IPS DF 6.9 (cell line): ENCODE results near the gene GNPAT.
"Not testable (repeated sequence)": the region's sequence is repeated elsewhere in the genome, so short reads cannot be mapped to it uniquely, and the experiment has no call there.

Experiments used
- DNase-seq: peaks from one replicate; pipeline ENCODE4 v3.0.0-alpha.2; 2013; ENCODE audit warnings: low read depth, low spot score
- H3K27ac ChIP-seq: one replicate; pipeline ENCODE4 v1.5.1; 2013; ENCODE audit warnings: low read length, control low read depth
- H3K27me3 ChIP-seq: 2 replicates; pipeline ENCODE4 v1.6.1; 2013; ENCODE audit warnings: mild to moderate bottlenecking, low read length; ENCODE audit not compliant: control insufficient read depth, insufficient read depth
- H3K36me3 ChIP-seq: 2 replicates; pipeline ENCODE4 v1.6.1; 2013; ENCODE audit warnings: low read length; ENCODE audit not compliant: control insufficient read depth, insufficient read depth
- H3K4me1 ChIP-seq: 2 replicates; pipeline ENCODE4 v1.6.1; 2013; ENCODE audit warnings: low read length; ENCODE audit not compliant: control insufficient read depth, insufficient read depth
- H3K4me3 ChIP-seq: 2 replicates; pipeline ENCODE4 v1.5.1; 2013; ENCODE audit warnings: mild to moderate bottlenecking, low read length
- H3K9me3 ChIP-seq: 2 replicates; pipeline ENCODE4 v1.6.1; 2013; ENCODE audit warnings: low read length, inconsistent platforms; ENCODE audit not compliant: control insufficient read depth, insufficient read depth
- WGBS: extraction: QIAGEN DNeasy Blood & Tissue Kit; methylation state at CpG from one replicate; pipeline ENCODE4 v1.1.7; 2013; ENCODE audit warnings: mixed read lengths, missing lambda C conversion rate; ENCODE audit not compliant: insufficient read length, insufficient coverage; 5-methylcytosine and 5-hydroxymethylcytosine counted together

GNPAT gene

DNA sequence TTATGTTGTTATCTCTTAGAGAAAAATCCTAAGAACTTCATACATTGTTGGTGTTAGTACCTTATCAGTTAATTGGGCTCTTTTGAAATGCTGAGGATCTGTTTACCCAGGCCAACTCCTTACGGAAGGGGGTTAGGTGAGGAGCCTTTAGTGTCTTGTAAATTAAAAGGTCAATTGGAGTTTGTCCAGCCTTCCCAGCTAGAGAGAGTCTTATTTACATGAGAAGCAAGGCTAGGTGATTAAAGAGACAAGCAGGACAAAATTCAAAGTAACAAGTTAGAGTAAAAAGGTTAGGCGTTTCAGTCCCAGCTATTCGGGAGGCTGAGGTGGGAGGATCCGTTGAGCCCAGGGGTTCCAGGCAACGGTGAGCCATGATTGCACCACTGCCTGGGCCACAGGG is 28.7 kb upstream of the GNPAT start:
- peaks cover 31% of the 10 kb centered on the region for H3K27me3 ChIP-seq
- H3K4me1 ChIP-seq = not testable (repeated sequence)

DNA sequence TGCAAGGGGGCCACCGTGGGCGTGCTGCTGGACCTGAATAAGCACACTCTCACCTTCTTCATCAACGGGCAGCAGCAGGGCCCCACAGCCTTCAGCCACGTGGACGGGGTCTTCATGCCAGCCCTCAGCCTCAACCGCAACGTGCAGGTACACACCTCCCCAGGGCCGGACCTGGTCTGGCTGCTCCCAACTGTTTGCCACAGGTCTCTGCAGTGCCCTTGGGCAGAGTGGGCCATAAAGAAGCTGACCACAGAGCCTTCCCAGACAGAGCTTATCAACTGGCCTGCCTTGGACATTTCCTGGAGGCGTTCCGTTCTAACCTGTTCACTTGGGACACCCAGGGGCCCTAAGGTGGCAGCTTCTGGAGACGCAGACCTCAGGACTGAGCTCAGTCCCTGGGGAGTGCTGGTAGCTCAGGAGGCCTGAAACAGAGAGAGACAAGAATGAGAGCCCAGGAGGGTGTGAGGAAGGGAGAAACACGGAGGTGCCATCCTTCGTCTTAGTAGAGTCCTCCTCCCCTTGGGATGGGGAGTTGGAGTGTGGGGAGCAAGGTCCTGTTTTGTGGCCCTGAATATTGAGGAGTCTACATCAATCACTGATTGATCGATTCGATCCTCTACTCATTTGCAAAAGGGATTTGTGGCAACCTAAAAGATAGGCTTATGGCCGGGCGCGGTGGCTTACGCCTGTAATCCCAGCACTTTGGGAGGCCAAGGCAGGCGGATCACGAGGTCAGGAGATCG is 27.0 kb upstream of the GNPAT start:
- peaks cover 31% of the 10 kb centered on the region for H3K27me3 ChIP-seq
- no peak overlapping the region for H3K4me3 ChIP-seq
- DNase-seq = no peak
- H3K9me3 ChIP-seq = no peaks in the 10 kb centered on the region
- H3K27ac ChIP-seq = no peak overlapping the region
- no peaks in the 10 kb centered on the region for H3K36me3 ChIP-seq
- peaks cover 2% of the 10 kb centered on the region; the same call in 1 of the 2 replicates for H3K4me1 ChIP-seq
- no CpG with 5 or more reads among the region's 22 CpGs for WGBS

More for the DNA sequence above, 28.7 kb upstream of the GNPAT start:
- no CpG with 5 or more reads among the region's 5 CpGs for WGBS
- H3K4me3 ChIP-seq, H3K27ac ChIP-seq, DNase-seq, H3K9me3 ChIP-seq, H3K36me3 ChIP-seq: not testable (repeated sequence)

DNA sequence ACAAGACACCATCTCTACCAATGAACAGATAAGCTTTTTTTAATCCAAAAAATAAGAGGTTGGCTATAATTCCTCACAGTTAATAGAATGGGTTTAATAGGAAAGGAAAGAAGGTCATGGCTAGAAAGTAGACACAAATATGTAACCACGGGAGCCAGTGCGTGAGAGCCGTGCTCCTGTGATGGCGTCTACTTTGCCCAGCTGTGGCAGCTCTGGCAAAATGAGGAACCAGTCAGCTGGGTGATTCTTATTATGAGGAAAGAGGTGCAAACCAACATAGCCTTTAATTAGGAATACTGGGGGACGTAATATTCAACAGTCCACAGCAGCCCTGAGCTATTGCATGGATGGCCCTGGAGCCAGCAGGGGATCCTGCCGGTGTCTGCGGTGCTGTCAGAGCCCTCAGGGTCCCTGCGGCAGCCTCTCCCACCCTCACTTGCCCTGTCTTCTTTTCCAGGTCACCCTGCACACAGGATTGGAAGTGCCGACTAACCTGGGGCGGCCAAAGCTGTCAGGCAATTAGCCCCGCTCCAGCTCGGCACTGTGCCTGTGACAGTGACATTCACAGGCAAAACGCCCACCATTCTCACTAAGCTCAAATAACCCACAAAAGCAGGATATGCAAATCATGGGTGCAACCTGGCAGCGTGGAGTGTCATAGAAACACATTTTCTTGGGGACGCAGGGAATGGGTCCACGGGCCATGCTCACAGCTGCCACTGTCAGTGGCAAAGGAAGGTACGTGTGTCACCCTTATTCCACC is 25.9 kb upstream of the GNPAT start:
- Histone ChIP-seq H3K36me3 (no peaks in the 10 kb centered on the region), H3K27ac (no peak overlapping the region), H3K9me3 (no peaks in the 10 kb centered on the region), H3K27me3 (peaks cover 31% of the 10 kb centered on the region), H3K4me3 (no peak overlapping the region), H3K4me1 (peaks cover 2% of the 10 kb centered on the region; the same call in 1 of the 2 replicates)
- DNase-seq = no peak
- no CpG with 5 or more reads among the region's 17 CpGs for WGBS

DNA sequence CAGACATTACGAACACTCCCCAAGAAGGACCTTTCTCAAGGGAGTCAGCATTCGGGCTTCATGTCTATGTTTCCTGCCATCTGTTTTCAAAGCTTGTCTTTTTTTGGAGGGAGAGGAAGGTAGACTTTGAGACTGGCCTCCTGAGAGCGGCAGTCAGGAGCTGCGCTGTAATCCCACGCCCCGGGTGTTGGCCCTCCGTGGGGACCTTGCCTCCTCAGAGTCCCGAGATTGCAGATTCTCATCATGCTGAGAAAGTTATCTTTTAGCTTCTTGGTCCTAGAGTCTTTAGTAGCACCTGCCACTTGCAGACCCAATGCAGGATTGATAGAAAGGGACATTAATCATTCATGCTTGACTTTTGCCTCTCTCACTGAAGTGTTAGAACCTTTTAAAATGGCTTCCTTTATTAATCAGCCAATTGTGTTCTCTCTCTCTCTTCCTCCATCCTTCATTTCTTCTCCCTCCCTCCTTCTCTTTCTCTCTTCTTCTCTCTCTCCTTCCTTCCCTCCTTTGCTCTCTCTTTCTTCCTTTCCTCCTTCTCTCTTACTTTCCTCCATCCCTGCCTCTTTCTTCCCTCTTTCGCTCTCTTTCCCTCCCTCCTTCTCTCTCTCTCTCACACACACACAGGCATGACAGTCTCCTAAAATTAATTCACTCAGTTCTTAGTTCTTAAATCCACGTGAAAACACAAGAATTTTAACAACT is 25.2 kb upstream of the GNPAT start:
- DNase-seq = no peak
- peaks cover 31% of the 10 kb centered on the region for H3K27me3 ChIP-seq
- WGBS = 27% methylated on average over 1 of the region's 10 CpGs
- H3K36me3 ChIP-seq = no peaks in the 10 kb centered on the region
- H3K4me1 ChIP-seq = peaks cover 2% of the 10 kb centered on the region; the same call in 1 of the 2 replicates
- no peak overlapping the region for H3K27ac ChIP-seq
- no peaks in the 10 kb centered on the region for H3K9me3 ChIP-seq
- H3K4me3 ChIP-seq = no peak overlapping the region

DNA sequence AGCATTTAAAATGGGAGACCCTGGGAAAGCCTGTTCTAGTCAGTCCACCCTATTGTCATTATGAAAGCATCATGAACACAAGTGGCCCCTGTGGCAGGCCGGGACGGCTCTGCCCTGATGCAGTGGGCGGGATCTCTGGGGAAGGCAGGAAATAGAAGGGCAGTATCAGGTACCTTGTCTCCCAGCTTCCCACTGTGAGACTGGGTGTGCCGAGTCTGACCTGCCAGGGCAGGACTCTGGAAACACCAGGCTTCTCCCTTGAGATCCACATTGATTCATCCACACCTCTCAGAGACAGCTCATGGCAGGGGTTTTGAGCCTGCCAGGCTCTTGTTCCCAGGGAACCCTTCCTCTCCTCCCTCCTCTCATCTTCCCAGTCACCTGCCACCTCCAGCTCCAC is 24.5 kb upstream of the GNPAT start:
- H3K4me3 ChIP-seq = no peak overlapping the region
- no peaks in the 10 kb centered on the region for H3K36me3 ChIP-seq
- DNase-seq = no peak
- H3K4me1 ChIP-seq = no peaks in the 10 kb centered on the region
- WGBS = no CpG with 5 or more reads among the region's 4 CpGs
- peaks cover 31% of the 10 kb centered on the region for H3K27me3 ChIP-seq
- H3K27ac ChIP-seq = no peak overlapping the region
- no peaks in the 10 kb centered on the region for H3K9me3 ChIP-seq

DNA sequence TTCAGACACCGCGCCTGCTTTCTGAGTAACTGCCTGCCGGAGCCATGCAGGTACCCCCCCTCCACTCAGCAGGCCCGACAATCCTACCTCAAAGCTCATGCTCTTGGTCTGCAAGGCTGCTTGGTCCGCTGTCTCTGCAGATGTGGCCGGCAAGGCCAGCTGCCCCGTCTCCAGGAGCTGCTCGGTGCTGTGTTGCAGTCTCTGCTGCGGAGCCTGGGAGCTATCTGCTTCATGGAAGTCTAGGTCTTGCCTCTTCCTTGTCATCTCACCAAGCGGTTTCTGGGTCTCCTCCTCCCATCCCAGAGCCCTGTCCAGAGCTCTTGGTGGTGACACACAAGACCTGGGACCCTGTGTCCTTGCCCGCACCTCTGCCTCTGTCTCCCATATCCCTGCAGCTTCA is 24.0 kb upstream of the GNPAT start:
- no peaks in the 10 kb centered on the region for H3K4me1 ChIP-seq
- DNase-seq = no peak
- no peaks in the 10 kb centered on the region for H3K9me3 ChIP-seq
- H3K27ac ChIP-seq = no peak overlapping the region
- no CpG with 5 or more reads among the region's 11 CpGs for WGBS
- H3K36me3 ChIP-seq = no peaks in the 10 kb centered on the region
- no peak overlapping the region for H3K4me3 ChIP-seq
- H3K27me3 ChIP-seq = peaks cover 31% of the 10 kb centered on the region

DNA sequence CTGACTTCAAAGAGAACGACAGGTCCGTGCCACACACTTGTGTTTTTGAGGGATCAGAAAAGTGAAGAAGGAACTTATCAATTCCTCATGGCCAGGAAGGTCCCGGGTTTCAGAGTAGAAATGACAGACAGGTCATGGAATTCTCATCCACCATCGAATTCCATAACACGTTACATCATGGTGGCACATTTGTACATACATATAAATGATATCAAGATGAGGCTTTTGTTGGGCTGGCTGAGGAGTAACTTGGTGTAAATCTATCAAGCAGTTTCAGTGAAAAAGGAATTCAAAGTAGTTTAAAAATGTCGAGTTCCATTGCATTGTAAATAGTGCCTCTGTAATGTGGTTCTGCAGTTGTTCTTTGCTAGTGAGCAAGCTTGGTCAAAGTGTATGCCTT is 22.9 kb upstream of the GNPAT start:
- DNase-seq = no peak
- Histone ChIP-seq H3K36me3 (no peaks in the 10 kb centered on the region), H3K4me3 (no peak overlapping the region), H3K4me1 (no peaks in the 10 kb centered on the region), H3K9me3 (no peaks in the 10 kb centered on the region), H3K27ac (no peak overlapping the region), H3K27me3 (peaks cover 24% of the 10 kb centered on the region)
- WGBS = no CpG with 5 or more reads among the region's 6 CpGs

DNA sequence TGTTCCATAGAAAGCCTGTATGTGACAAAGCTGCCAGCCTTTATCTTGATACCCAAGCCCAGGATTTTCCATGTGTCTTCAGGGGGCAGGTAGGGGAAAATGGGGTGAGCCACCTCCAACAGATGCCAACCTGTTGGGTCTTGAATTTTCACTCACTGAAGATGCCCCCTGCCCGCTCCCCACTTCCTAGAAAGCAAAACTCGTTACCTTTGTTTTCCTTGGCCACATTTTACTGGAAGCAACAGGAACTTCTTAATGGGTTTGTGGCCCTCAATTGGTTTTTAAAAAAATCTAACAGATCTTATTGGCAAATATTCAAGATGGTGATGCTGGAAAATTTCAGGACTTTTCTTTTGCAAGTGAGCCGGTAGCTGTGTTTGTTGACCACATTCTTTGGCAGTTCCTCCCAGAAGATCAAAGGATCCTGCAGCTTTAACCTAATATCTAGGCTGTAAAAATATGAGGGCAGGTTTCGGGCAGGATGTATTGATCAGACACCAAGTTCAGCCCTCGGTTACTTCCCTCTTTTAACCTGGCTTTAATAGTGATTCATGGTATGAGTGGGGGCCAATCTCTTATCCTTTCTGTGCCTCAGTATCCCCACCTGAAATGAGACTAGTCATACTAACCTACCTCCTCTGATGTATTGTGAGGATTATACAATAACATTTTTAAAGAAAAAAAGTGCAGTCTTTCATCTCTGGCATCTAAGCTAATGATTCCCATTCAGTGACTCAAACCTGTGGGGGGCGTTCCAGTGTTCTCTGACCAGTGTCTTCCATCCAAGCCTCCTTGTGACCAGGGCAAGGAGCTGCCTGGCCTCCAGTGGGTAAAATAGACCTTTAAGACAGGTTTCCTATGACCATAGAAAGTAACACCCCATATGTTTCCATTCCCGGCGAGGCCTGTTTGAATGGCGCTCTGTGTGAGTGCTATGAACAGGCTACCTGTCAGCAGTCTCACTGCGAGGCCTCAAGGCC is 21.3 kb upstream of the GNPAT start:
- DNase-seq = no peak

DNA sequence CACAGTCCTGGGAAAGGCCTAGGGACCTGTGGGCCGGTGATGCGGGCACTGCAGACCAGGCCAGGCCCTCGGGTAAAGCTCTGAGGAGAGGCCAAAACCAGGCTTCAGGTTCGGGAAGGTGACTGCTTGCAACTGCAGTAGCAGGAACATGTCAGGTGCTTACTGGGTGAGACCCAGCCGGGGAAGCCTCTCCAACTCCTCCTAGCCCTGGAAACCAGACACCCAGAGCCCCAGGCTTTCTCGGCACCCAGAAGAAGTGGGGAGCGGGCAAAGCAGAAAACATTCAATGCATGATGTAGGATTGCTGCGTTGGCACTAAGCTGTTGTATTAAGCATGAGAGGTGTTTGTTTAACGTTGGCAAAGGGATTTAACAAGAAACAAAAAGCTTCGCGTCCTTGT is 20.2 kb upstream of the GNPAT start:
- no peaks in the 10 kb centered on the region for H3K36me3 ChIP-seq
- WGBS = no CpG with 5 or more reads among the region's 11 CpGs
- H3K27me3 ChIP-seq = peaks cover 6% of the 10 kb centered on the region; the same call in 1 of the 2 replicates
- H3K9me3 ChIP-seq = no peaks in the 10 kb centered on the region
- H3K4me1 ChIP-seq = no peaks in the 10 kb centered on the region
- no peak for DNase-seq
- H3K4me3 ChIP-seq = no peak overlapping the region
- H3K27ac ChIP-seq = no peak overlapping the region

More for the DNA sequence above, 21.3 kb upstream of the GNPAT start:
- Histone ChIP-seq H3K36me3 (no peaks in the 10 kb centered on the region), H3K4me1 (no peaks in the 10 kb centered on the region), H3K9me3 (no peaks in the 10 kb centered on the region), H3K27me3 (peaks cover 12% of the 10 kb centered on the region), H3K27ac (no peak overlapping the region), H3K4me3 (no peak overlapping the region)
- WGBS = no CpG with 5 or more reads among the region's 10 CpGs
